ENCODE data around the gene TRPM6.

The TRPM6 gene

DNA sequence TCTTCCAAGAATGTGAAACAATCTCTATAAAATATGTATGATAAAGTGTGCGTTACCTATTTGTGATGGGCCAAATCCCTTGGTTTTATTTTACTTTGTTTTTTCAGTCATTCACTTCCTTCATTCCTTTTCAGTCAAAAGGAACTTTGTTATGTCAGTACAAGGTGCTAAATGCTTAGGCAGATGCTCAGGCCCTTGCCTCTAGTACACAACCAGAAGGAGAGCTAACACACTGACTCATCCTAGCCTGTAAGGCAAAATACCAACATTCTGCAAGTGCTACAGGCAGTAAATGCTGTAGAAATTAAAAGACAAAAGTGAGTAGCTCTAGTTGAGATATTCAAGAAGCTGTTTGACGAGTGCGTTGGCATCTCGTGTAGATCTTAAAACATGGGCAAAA lies 49.4 kb downstream of the TRPM6 start:
- DNase-seq (ENCODE audit: low read depth) = no peak
- TF ChIP-seq, protein P1, sequence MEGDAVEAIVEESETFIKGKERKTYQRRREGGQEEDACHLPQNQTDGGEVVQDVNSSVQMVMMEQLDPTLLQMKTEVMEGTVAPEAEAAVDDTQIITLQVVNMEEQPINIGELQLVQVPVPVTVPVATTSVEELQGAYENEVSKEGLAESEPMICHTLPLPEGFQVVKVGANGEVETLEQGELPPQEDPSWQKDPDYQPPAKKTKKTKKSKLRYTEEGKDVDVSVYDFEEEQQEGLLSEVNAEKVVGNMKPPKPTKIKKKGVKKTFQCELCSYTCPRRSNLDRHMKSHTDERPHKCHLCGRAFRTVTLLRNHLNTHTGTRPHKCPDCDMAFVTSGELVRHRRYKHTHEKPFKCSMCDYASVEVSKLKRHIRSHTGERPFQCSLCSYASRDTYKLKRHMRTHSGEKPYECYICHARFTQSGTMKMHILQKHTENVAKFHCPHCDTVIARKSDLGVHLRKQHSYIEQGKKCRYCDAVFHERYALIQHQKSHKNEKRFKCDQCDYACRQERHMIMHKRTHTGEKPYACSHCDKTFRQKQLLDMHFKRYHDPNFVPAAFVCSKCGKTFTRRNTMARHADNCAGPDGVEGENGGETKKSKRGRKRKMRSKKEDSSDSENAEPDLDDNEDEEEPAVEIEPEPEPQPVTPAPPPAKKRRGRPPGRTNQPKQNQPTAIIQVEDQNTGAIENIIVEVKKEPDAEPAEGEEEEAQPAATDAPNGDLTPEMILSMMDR (IDR thresholded peaks at IDR 0.05; ENCODE audit: control insufficient read depth, insufficient read depth, low read depth, low read length, missing control alignments) = no peak
- H3K4me3 ChIP-seq (ENCODE audit: control insufficient read depth, low read depth, low read length) = no peak overlapping the region

DNA sequence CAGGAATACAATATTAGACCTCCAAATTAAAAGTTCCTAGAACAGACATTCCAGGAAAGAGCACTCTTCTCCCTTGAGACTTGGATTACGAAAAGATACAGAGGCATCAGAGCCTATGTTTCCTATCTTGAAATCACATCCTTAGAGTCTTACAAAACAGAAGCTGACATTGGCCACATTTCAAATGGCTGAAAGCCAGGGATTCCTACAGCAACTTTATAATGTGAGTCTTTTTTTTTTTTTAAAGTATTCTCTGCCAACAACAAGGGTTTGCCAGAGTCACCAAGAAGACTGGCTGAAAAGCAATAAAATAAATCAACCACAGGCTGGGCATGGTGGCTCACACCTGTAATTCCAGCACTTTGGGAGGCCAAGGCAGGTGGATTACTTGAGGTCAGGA lies 63.1 kb downstream of the TRPM6 start:
- H3K4me3 ChIP-seq (ENCODE audit: control insufficient read depth, low read depth, low read length) = no peak overlapping the region
- TF ChIP-seq, protein P1 (IDR thresholded peaks at IDR 0.05; ENCODE audit: control insufficient read depth, insufficient read depth, low read depth, low read length, missing control alignments) = no peak
- DNase-seq (ENCODE audit: low read depth) = peak; percentile 7

- no peak overlapping the region for H3K4me3 ChIP-seq (ENCODE audit: control insufficient read depth, low read depth, low read length)
- TF ChIP-seq, protein P1 (IDR thresholded peaks at IDR 0.05; ENCODE audit: control insufficient read depth, insufficient read depth, low read depth, low read length, missing control alignments) = no peak
- DNase-seq (ENCODE audit: low read depth) = no peak
Measured at GRCh38 chr9:74821636-74822035, 66.1 kb downstream of the TRPM6 start.

DNA sequence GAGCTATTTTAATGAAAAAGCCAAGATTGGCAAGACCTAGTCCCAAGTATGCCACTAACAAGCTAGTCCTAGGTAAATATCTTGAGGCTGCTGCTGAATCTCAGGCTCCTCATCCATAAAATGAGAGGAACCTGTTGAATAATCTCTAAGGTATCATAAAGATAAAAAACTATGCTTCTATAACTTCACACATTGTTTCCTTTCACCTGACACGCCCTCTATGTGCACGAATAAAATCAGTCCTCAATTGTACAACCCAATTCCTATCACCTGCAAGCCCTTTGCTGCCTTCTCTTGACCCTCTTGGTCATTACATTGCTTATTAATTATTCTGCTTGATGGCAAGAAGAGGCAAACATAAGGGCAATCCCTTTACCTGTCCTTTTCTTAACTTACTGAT lies 69.9 kb downstream of the TRPM6 start:
- no peak overlapping the region for H3K4me3 ChIP-seq (ENCODE audit: control insufficient read depth, low read depth, low read length)
- no peak for DNase-seq (ENCODE audit: low read depth)
- TF ChIP-seq, protein P1 (IDR thresholded peaks at IDR 0.05; ENCODE audit: control insufficient read depth, insufficient read depth, low read depth, low read length, missing control alignments) = no peak

GRCh38 chr9:74817281-74817810 lies 70.4 kb downstream of the TRPM6 start:
- H3K4me3 ChIP-seq (ENCODE audit: control insufficient read depth, low read depth, low read length) = no peak overlapping the region
- TF ChIP-seq, protein P1 (IDR thresholded peaks at IDR 0.05; ENCODE audit: control insufficient read depth, insufficient read depth, low read depth, low read length, missing control alignments) = no peak
- DNase-seq (ENCODE audit: low read depth) = no peak

- H3K4me3 ChIP-seq (ENCODE audit: control insufficient read depth, low read depth, low read length) = no peak overlapping the region
- TF ChIP-seq, protein P1 (IDR thresholded peaks at IDR 0.05; ENCODE audit: control insufficient read depth, insufficient read depth, low read depth, low read length, missing control alignments) = no peak
- DNase-seq (ENCODE audit: low read depth) = no peak
Measured at GRCh38 chr9:74810200-74810599, 77.5 kb downstream of the TRPM6 start.

DNA sequence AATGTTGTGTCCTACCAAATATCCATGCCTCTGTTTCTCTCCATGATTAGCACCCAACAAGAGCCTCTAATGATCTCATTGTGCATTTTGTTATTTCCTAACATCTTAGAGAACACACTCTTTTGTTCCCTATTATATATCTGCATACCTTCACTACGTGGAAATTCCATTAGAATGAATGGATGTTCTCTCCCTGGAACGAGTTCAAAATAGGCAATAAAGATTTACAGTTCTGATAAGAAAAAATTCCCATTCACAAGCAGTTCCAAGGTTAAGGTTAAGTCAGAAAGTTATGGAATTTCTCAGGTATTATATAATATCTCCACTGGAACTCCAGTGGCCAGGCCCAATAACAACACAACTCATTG lies 83.7 kb downstream of the TRPM6 start:
- TF ChIP-seq, protein P1 (IDR thresholded peaks at IDR 0.05; ENCODE audit: control insufficient read depth, insufficient read depth, low read depth, low read length, missing control alignments) = no peak
- H3K4me3 ChIP-seq (ENCODE audit: control insufficient read depth, low read depth, low read length) = no peak overlapping the region
- DNase-seq (ENCODE audit: low read depth) = no peak

All from AG09309 (cell line).